Activated CD8-positive, alpha-beta T cell treated with anti-CD3 and anti-CD28 coated beads, Interleukin-2, amount 10 ng/mL, durations not matched to agents 7 days and 5 days (primary cell): ENCODE measurements around the gene LBH. TPM values are rescaled to one million over a fixed set of nuclear protein-coding genes. Genes with fewer than 3 reads are reported as not detected.

ENCODE experiments used
- ATAC-seq: fragments of 150-1000 bp; cut with Tn5 transposase; one replicate; pipeline ENCODE4 v1.10.0; 2021; ENCODE audit warnings: moderate library complexity
- CTCF ChIA-PET: fragments of 350-600 bp; sonication (Branson Sonifier 250); formaldehyde crosslinking; loops from one replicate; lab custom pipeline; 2021; ENCODE audit warnings: antibody characterized with exemption; lab: Charles Lee
- POLR2A ChIA-PET: fragments of 350-600 bp; sonication (Branson Sonifier 250); formaldehyde crosslinking; loops from one replicate; lab custom pipeline; 2021; ENCODE audit warnings: antibody characterized with exemption; lab: Charles Lee
- DNase-seq: peaks from one replicate; pipeline ENCODE4 v3.0.0-alpha.2; 2020
- H3K27ac Mint-ChIP-seq: one replicate; pipeline ENCODE4 v1.8.0; 2021; ENCODE audit warnings: mild to moderate bottlenecking, mixed read lengths
- H3K27me3 Mint-ChIP-seq: one replicate; pipeline ENCODE4 v1.8.0; 2021; ENCODE audit warnings: low read depth, mixed read lengths
- H3K36me3 Mint-ChIP-seq: one replicate; pipeline ENCODE4 v1.8.0; 2021; ENCODE audit warnings: low read depth, mixed read lengths
- H3K4me1 Mint-ChIP-seq: one replicate; pipeline ENCODE4 v1.8.0; 2021; ENCODE audit warnings: low read depth, mixed read lengths
- H3K4me3 Mint-ChIP-seq: one replicate; pipeline ENCODE4 v1.8.0; 2021; ENCODE audit warnings: mild to moderate bottlenecking, mixed read lengths
- H3K9me3 Mint-ChIP-seq: one replicate; pipeline ENCODE4 v1.8.0; 2022; ENCODE audit warnings: mixed read lengths; ENCODE audit not compliant: insufficient read depth
- total RNA-seq, 2 experiments: library from RNA; stranded (reverse); gene quantifications; one replicate each; pipeline ENCODE4 v1.2.3, GENCODE V29; 2021

LBH gene
- total RNA-seq, 2 experiments from 2014 or later = 97.0 to 100 TPM

- no peaks in the 10 kb centered on the region for H3K36me3 Mint-ChIP-seq
- CTCF ChIA-PET = interaction anchor here (1.3 to 1.7 kb wide), 3 partner anchors 11 to 514 kb away, joined by 4 to 5 read pairs (median 4); no protein-coding TSS in a partner anchor
- H3K27ac Mint-ChIP-seq = no peak overlapping the region
- no peaks in the 10 kb centered on the region for H3K4me1 Mint-ChIP-seq
- POLR2A ChIA-PET = no interaction called here
- H3K4me3 Mint-ChIP-seq = no peak overlapping the region
- no peaks in the 10 kb centered on the region for H3K27me3 Mint-ChIP-seq
- H3K9me3 Mint-ChIP-seq = no peaks in the 10 kb centered on the region
- DNase-seq = no peak
- ATAC-seq = no peak
Observed at GRCh38 chr2:30197570-30198192, 33.7 kb upstream of the LBH start.

GRCh38 chr2:30201990-30202389 lies 29.3 kb upstream of the LBH start:
- Mint-ChIP-seq H3K36me3 (no peaks in the 10 kb centered on the region), H3K27ac (no peak overlapping the region), H3K4me1 (no peaks in the 10 kb centered on the region), H3K4me3 (no peak overlapping the region), H3K9me3 (no peaks in the 10 kb centered on the region), H3K27me3 (peaks cover 6% of the 10 kb centered on the region)
- ATAC-seq = no peak
- ChIA-PET POLR2A (no interaction called here), CTCF (interaction anchor here (1.5 to 2.0 kb wide), 2 partner anchors 37 to 510 kb away, joined by 9 to 13 read pairs; no protein-coding TSS in a partner anchor)
- DNase-seq = no peak

GRCh38 chr2:30203156-30203555 lies 28.2 kb upstream of the LBH start:
- ChIA-PET CTCF (interaction anchor here (1.3 kb wide), 1 partner anchor 38 kb away, joined by 7 read pairs; no protein-coding TSS in a partner anchor), POLR2A (no interaction called here)
- ATAC-seq = no peak
- Mint-ChIP-seq H3K4me3 (no peak overlapping the region), H3K27me3 (peaks cover 6% of the 10 kb centered on the region), H3K9me3 (no peaks in the 10 kb centered on the region), H3K27ac (no peak overlapping the region), H3K4me1 (no peaks in the 10 kb centered on the region), H3K36me3 (no peaks in the 10 kb centered on the region)
- no peak for DNase-seq

DNA sequence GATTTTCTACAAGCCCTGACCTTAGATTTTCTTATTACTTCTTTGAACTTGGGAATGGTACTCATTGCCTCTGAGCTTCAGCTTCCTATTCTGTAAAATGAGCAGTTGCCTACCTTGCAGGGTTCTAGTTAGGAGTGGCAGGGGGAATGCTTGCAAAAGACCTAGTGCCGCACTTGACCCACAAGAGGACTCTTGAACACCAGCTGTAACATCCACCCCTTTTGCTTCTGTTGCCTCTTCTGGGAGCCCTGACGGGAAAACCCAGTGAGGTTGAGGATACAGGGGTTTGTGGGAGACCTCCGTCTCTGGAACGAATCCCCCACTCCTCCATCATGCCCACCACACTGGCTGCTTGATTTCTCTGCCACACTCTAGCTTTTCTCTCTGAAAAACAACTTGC lies 27.1 kb upstream of the LBH start:
- peaks cover 6% of the 10 kb centered on the region for H3K27me3 Mint-ChIP-seq
- ChIA-PET POLR2A (no interaction called here), CTCF (interaction anchor here (0.6 to 1.8 kb wide), 6 partner anchors 8 to 508 kb away, joined by 3 to 8 read pairs (median 4); no protein-coding TSS in a partner anchor)
- H3K36me3 Mint-ChIP-seq = no peaks in the 10 kb centered on the region
- DNase-seq (no peak), ATAC-seq (no peak)
- no peak overlapping the region for H3K27ac Mint-ChIP-seq
- peaks cover 10% of the 10 kb centered on the region for H3K4me1 Mint-ChIP-seq
- H3K4me3 Mint-ChIP-seq = no peak overlapping the region
- no peaks in the 10 kb centered on the region for H3K9me3 Mint-ChIP-seq

GRCh38 chr2:30205456-30205855 lies 25.9 kb upstream of the LBH start:
- ATAC-seq = no peak
- DNase-seq = no peak
- Mint-ChIP-seq H3K36me3 (no peaks in the 10 kb centered on the region), H3K4me1 (peaks cover 18% of the 10 kb centered on the region), H3K27ac (no peak overlapping the region), H3K4me3 (no peak overlapping the region), H3K9me3 (no peaks in the 10 kb centered on the region), H3K27me3 (peaks cover 6% of the 10 kb centered on the region)
- CTCF ChIA-PET = interaction anchor here (1.3 to 1.8 kb wide), 2 partner anchors 40 to 506 kb away, joined by 4 to 8 read pairs; no protein-coding TSS in a partner anchor
- POLR2A ChIA-PET = no interaction called here

GRCh38 chr2:30206461-30207430 lies 24.6 kb upstream of the LBH start:
- POLR2A ChIA-PET = interaction anchor here (0.6 kb wide), 1 partner anchor 112 kb away, joined by 3 read pairs; no protein-coding TSS in a partner anchor
- no peak for ATAC-seq
- H3K9me3 Mint-ChIP-seq = no peaks in the 10 kb centered on the region

GRCh38 chr2:30208453-30208852 lies 22.9 kb upstream of the LBH start:
- H3K4me1 Mint-ChIP-seq = peaks cover 18% of the 10 kb centered on the region
- H3K4me3 Mint-ChIP-seq = no peak overlapping the region
- H3K9me3 Mint-ChIP-seq = no peaks in the 10 kb centered on the region
- peak; percentile 53 for DNase-seq
- H3K36me3 Mint-ChIP-seq = no peaks in the 10 kb centered on the region
- peaks cover 8% of the 10 kb centered on the region for H3K27me3 Mint-ChIP-seq
- POLR2A ChIA-PET = interaction anchor here (0.5 to 1.8 kb wide), 4 partner anchors 16 to 27 kb away, joined by 3 to 13 read pairs (median 4); partner anchors contain the start of gene LBH
- peak overlapping the region; percentile 49 for H3K27ac Mint-ChIP-seq
- ATAC-seq = peak; percentile 75
- CTCF ChIA-PET = interaction anchor here (0.7 to 4.8 kb wide), 62 partner anchors 11 to 961 kb away, joined by 3 to 120 read pairs (median 4); partner anchors contain the start of genes LBH, LCLAT1 and YPEL5

More at GRCh38 chr2:30206461-30207430, 24.6 kb upstream of the LBH start:
- H3K27me3 Mint-ChIP-seq = peaks cover 6% of the 10 kb centered on the region
- no peak overlapping the region for H3K27ac Mint-ChIP-seq
- H3K4me1 Mint-ChIP-seq = peaks cover 18% of the 10 kb centered on the region
- no peaks in the 10 kb centered on the region for H3K36me3 Mint-ChIP-seq
- no peak overlapping the region for H3K4me3 Mint-ChIP-seq
- CTCF ChIA-PET = interaction anchor here (1.0 to 4.8 kb wide), 13 partner anchors 16 to 507 kb away, joined by 3 to 120 read pairs (median 20); partner anchors contain the start of gene LBH
- DNase-seq = no peak

DNA sequence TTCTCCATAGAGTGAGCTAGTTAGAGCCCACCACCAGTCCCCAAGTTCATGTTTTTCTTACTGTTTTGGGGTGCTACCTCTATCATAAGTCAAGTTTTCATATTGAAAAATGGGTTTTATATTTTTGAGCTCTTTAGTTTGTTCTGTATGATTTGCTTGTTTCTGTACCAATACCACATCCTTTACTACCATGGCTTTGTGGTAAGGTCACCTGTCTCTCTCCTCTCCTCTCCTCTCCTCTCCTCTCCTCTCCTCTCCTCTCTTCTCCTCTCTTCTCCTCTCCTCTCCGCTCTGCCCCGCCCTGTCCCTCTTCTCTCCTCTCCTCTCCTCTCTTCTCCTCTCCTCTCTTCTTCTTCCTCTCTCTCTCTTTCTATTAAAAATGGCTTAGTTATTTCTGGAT lies 22.1 kb upstream of the LBH start:
- DNase-seq (peak; percentile 46), ATAC-seq (peak; percentile 52)
- peaks cover 18% of the 10 kb centered on the region for H3K4me1 Mint-ChIP-seq
- CTCF ChIA-PET = interaction anchor here (0.6 to 4.8 kb wide), 53 partner anchors 12 to 1136 kb away, joined by 3 to 120 read pairs (median 5); partner anchors contain the start of genes LBH, LCLAT1 and YPEL5
- peak overlapping the region; percentile 50 for H3K27ac Mint-ChIP-seq
- POLR2A ChIA-PET = interaction anchor here (0.8 to 1.8 kb wide), 6 partner anchors 15 to 41 kb away, joined by 3 to 13 read pairs (median 4); partner anchors contain the start of gene LBH
- no peaks in the 10 kb centered on the region for H3K9me3 Mint-ChIP-seq
- H3K4me3 Mint-ChIP-seq = no peak overlapping the region
- peaks cover 10% of the 10 kb centered on the region for H3K27me3 Mint-ChIP-seq
- H3K36me3 Mint-ChIP-seq = no peaks in the 10 kb centered on the region

DNA sequence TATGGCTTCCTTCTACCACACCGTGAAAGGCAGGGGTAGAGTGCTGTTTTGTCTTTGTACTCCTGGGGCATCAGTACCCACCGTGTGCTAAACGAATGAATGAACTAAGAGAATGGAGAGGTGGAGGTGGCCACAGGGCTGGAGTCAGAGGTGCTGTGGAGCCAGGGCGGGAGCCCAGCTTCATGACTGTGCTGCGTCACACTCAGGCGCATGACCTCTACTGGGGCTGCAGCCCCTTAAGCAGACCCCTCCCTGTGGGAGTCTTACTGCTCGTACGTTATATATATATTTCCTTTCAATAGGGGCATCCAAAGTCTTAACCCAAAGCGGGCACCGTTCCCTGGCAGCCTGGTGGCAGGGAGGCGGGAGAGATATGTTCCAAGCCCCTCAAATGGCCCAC lies 18.0 kb upstream of the LBH start:
- ChIA-PET CTCF (interaction anchor here (0.8 to 2.3 kb wide), 7 partner anchors 10 to 498 kb away, joined by 3 to 10 read pairs (median 5); no protein-coding TSS in a partner anchor), POLR2A (interaction anchor here (0.7 to 1.2 kb wide), 2 partner anchors 67 to 947 kb away, joined by 4 read pairs; partner anchors contain the start of gene YPEL5)
- H3K4me3 Mint-ChIP-seq = no peak overlapping the region
- no peak for DNase-seq
- no peak for ATAC-seq
- H3K36me3 Mint-ChIP-seq = no peaks in the 10 kb centered on the region
- no peaks in the 10 kb centered on the region for H3K9me3 Mint-ChIP-seq
- peaks cover 5% of the 10 kb centered on the region for H3K27me3 Mint-ChIP-seq
- H3K27ac Mint-ChIP-seq = no peak overlapping the region
- peaks cover 21% of the 10 kb centered on the region for H3K4me1 Mint-ChIP-seq

GRCh38 chr2:30213907-30214463 lies 17.3 kb upstream of the LBH start:
- ChIA-PET POLR2A (interaction anchor here (1.2 kb wide), 1 partner anchor 68 kb away, joined by 4 read pairs; the partner anchor contains the start of gene YPEL5), CTCF (interaction anchor here (0.8 to 2.2 kb wide), 8 partner anchors 9 to 499 kb away, joined by 3 to 10 read pairs (median 4); no protein-coding TSS in a partner anchor)
- H3K27me3 Mint-ChIP-seq = peaks cover 5% of the 10 kb centered on the region
- no peaks in the 10 kb centered on the region for H3K36me3 Mint-ChIP-seq
- H3K4me1 Mint-ChIP-seq = peaks cover 14% of the 10 kb centered on the region
- H3K4me3 Mint-ChIP-seq = no peak overlapping the region
- H3K27ac Mint-ChIP-seq = no peak overlapping the region
- ATAC-seq (no peak), DNase-seq (no peak)
- no peaks in the 10 kb centered on the region for H3K9me3 Mint-ChIP-seq

GRCh38 chr2:30216157-30216556 lies 15.2 kb upstream of the LBH start:
- no peaks in the 10 kb centered on the region for H3K36me3 Mint-ChIP-seq
- CTCF ChIA-PET = no interaction called here
- ATAC-seq = no peak
- H3K9me3 Mint-ChIP-seq = no peaks in the 10 kb centered on the region
- no peak overlapping the region for H3K27ac Mint-ChIP-seq
- peaks cover 3% of the 10 kb centered on the region for H3K4me1 Mint-ChIP-seq
- H3K27me3 Mint-ChIP-seq = peaks cover 5% of the 10 kb centered on the region
- no peak overlapping the region for H3K4me3 Mint-ChIP-seq
- no peak for DNase-seq
- POLR2A ChIA-PET = interaction anchor here (1.1 kb wide), 1 partner anchor 9 kb away, joined by 4 read pairs; no protein-coding TSS in a partner anchor
